ENCODE data around the gene FAM151B. TPM values are rescaled to one million over a fixed set of nuclear protein-coding genes. Genes with fewer than 3 reads are reported as not detected.
"Not testable (repeated sequence)": the region's sequence is repeated elsewhere in the genome, so short reads cannot be mapped to it uniquely, and the experiment has no call there.

Gene FAM151B
- total RNA-seq, 1 donor from 2014 or later, result not detected

DNA sequence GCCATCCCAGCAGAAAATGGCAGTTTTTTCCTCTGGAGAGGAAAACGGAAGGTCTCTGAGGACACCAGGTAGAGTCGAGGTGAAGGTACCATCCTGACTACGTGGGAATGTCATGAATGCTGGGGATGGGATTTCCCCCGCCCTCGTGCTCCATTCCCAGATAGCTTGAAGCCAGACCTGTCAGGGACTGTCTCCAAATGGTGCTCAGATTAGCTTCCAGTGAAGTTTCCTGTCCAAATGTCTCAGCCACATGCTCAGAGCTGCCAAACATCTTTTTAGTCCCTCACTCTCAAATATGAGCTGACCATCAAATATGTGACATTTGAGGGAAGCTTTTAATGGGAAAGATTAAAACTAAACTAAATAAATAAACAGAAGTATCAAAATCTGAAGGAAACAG lies 89.8 kb downstream of the FAM151B start:
- DNase-seq (ENCODE audit: low spot score in 2 of 2), result no peak
- intact Hi-C loops (cut with DNase I), result no loop called here
- Histone ChIP-seq H3K27me3 (no peaks in the 10 kb centered on the region), H3K27ac (no peak overlapping the region), H3K4me3 (no peak overlapping the region), H3K36me3 (no peaks in the 10 kb centered on the region), H3K4me1 (no peaks in the 10 kb centered on the region), H3K9me3 (no peaks in the 10 kb centered on the region)
- TF ChIP-seq, protein P1, sequence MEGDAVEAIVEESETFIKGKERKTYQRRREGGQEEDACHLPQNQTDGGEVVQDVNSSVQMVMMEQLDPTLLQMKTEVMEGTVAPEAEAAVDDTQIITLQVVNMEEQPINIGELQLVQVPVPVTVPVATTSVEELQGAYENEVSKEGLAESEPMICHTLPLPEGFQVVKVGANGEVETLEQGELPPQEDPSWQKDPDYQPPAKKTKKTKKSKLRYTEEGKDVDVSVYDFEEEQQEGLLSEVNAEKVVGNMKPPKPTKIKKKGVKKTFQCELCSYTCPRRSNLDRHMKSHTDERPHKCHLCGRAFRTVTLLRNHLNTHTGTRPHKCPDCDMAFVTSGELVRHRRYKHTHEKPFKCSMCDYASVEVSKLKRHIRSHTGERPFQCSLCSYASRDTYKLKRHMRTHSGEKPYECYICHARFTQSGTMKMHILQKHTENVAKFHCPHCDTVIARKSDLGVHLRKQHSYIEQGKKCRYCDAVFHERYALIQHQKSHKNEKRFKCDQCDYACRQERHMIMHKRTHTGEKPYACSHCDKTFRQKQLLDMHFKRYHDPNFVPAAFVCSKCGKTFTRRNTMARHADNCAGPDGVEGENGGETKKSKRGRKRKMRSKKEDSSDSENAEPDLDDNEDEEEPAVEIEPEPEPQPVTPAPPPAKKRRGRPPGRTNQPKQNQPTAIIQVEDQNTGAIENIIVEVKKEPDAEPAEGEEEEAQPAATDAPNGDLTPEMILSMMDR (IDR thresholded peaks at IDR 0.05), result no peak

DNA sequence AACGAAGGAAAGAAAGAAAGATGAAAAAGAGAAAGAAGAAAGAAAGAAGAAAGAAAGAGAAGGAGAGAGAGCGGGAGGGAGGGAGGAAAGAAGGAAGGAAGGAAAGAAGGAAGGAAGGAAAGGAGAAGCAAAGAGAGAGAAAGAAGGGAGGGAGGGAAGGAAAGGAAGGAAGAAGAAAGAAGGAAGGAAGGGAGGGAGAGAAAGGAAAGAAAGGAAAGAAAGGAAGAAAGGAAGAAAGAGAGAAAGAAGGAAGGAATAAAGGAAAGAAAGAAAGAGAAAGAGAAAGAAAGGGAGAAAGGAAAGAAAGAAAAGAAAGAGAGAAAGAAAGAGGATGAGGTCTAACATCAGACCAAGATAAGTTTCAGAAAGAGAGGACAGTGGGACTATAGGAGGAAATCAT lies 91.2 kb downstream of the FAM151B start:
- Histone ChIP-seq H3K4me1 (no peaks in the 10 kb centered on the region), H3K36me3 (no peaks in the 10 kb centered on the region), H3K9me3 (no peaks in the 10 kb centered on the region), H3K4me3 (no peak overlapping the region), H3K27ac (no peak overlapping the region), H3K27me3 (no peaks in the 10 kb centered on the region)
- intact Hi-C loops (cut with DNase I), result no loop called here
- TF ChIP-seq, protein P1 (IDR thresholded peaks at IDR 0.05), result no peak
- no peak for DNase-seq (ENCODE audit: low spot score in 2 of 2)

DNA sequence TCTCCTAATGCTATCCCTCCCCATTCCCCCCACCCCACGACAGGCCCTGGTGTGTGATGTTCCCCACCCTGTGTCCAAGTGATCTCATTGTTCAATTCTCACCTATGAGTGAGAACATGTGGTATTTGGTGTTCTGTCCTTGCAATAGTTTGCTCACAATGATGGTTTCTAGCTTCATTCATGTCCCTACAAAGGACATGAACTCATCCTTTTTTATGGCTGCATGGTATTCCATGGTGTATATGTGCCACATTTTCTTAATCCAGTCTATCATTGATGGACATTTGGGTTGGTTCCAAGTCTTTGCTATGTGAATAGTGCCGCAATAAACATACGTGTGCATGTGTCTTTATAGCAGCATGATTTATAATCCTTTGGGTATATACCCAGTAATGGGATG lies 92.4 kb downstream of the FAM151B start:
- H3K27ac ChIP-seq; DNase-seq (ENCODE audit: low spot score in 2 of 2); intact Hi-C loops (cut with DNase I); H3K36me3 ChIP-seq; H3K9me3 ChIP-seq; H3K27me3 ChIP-seq; H3K4me1 ChIP-seq; H3K4me3 ChIP-seq: not testable (repeated sequence)

DNA sequence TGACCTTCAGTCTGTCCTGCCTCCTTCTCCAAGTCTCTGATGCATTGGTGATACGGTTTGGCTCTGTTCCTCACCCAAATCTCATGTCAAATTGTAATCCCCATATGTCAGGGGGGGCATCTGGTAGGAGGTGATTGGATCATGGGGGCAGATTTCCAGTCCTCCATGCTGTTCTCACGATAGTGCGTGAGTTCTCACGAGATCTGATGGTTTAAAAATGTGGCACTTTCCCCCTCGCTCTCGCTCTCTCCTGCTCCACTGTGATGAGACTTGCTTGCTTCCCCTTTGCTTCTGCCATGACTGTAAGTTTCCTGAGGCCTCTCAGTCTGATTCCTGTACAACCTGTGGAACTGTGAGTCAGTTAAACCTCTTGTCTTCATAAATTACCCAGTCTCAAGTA lies 96.9 kb downstream of the FAM151B start:
- Histone ChIP-seq H3K4me3 (no peak overlapping the region), H3K4me1 (no peaks in the 10 kb centered on the region), H3K27ac (no peak overlapping the region), H3K27me3 (no peaks in the 10 kb centered on the region), H3K9me3 (no peaks in the 10 kb centered on the region), H3K36me3 (no peaks in the 10 kb centered on the region)
- no peak for DNase-seq (ENCODE audit: low spot score in 2 of 2)
- TF ChIP-seq, protein P1 (IDR thresholded peaks at IDR 0.05), result no peak
- intact Hi-C loops (cut with DNase I), result no loop called here

DNA sequence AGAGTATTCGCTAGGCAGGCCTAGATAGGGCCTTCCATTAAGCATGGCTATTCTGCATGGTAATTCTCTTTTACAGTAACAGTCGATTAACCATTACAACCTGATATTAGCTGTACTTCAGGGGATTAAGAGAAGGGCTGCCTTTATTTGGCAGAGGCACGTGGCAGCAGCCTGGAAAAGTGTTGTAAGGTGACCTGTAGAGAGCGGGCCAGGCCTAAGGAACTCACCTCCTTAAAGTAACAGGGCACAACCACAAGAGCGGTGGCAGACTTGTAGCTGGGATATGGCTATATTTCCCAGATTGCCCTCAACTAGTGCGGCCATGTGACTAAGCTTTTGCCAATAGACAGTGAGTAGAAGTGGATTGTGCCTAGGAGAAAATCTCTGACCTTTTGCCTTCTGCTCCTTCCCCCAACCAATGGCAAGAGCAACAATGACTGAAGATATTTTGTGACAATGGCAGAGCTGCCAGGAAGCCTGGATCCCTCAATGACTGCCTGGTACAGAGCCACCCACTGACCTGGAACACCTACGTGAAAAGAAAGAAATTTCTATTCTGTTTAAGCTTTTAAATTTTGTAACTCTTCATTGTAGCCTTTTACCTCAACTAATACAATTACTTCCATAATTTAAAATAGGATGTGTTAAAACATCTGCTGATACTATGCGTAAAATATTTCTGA lies 101.1 kb downstream of the FAM151B start:
- Histone ChIP-seq H3K4me1 (no peaks in the 10 kb centered on the region), H3K4me3 (no peak overlapping the region), H3K27ac (no peak overlapping the region), H3K36me3 (no peaks in the 10 kb centered on the region), H3K27me3 (no peaks in the 10 kb centered on the region), H3K9me3 (no peaks in the 10 kb centered on the region)
- intact Hi-C loops (cut with DNase I), result no loop called here
- TF ChIP-seq, protein P1 (IDR thresholded peaks at IDR 0.05), result no peak
- no peak for DNase-seq (ENCODE audit: low spot score in 2 of 2)

DNA sequence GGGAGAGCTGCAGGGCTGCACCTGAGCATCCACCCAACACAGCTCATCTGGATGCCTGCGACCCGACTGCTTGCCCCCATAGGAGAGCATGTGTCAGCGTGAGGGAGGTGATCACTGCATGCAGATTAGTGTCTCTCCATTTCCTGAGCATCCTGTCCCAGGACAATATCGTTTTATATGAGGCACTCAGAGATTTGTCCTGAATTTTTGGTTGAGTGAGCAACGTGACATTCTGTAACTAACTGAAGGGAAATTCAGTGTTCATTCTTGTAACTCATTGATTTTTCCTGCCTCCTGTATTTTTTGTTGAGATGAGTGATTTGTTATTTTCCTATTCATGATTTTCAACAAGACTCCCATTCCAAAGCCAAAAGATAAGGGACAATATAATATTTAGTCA lies 102.9 kb downstream of the FAM151B start:
- H3K4me1 ChIP-seq, result no peaks in the 10 kb centered on the region
- TF ChIP-seq, protein P1 (IDR thresholded peaks at IDR 0.05), result no peak
- intact Hi-C loops (cut with DNase I), result no loop called here
- no peak overlapping the region for H3K27ac ChIP-seq
- H3K9me3 ChIP-seq, result no peaks in the 10 kb centered on the region
- DNase-seq (ENCODE audit: low spot score in 2 of 2), result no peak
- no peaks in the 10 kb centered on the region for H3K27me3 ChIP-seq
- no peaks in the 10 kb centered on the region for H3K36me3 ChIP-seq
- no peak overlapping the region for H3K4me3 ChIP-seq

Measured in ascending aorta (tissue), 2 donors.